Epithelial cell of proximal tubule (primary cell): ENCODE data around the gene RABGAP1L. TPM values are rescaled to one million over a fixed set of nuclear protein-coding genes. Genes with fewer than 3 reads are reported as not detected.

Source experiments
- DNase-seq: peaks from one replicate; pipeline ENCODE4 v3.0.0-alpha.2; 2011; ENCODE audit warnings: low read depth
- H3K4me3 ChIP-seq: 2 replicates; pipeline ENCODE4 v1.5.1; 2011; ENCODE audit warnings: low read depth, mild to moderate bottlenecking, low read length
- total RNA-seq: library from RNA; depleted of rRNA; stranded (reverse); fragments of >200 nt; gene quantifications from 2 replicates; pipeline ENCODE4 v1.2.3, GENCODE V29; 2015
- TF ChIP-seq, protein P1 (sequence below): conservative IDR thresholded peaks from 2 replicates; pipeline ENCODE4 v1.5.1; 2012; ENCODE audit warnings: low read depth, mild to moderate bottlenecking, low read length

The RABGAP1L gene
- total RNA-seq, 1 donor from 2014 or later: 16.3 TPM

DNA sequence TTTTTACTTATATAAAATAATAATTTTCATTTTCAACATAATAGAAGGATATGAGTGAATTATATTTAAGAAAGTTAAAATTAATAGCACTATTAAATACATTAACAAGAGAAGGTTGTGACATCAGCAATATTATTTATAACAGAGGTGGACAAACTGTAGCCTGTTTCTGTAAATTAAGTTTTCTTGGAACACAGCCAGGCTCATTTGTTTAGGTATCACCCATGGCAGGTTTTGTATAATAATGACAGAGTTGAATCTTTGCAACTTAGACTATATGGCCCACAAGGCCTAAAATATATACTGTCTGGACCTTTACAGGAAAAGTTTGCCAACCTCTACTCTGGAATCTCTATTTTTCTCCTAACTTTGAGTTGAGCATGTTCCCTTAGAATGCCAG is 797.7 kb downstream of the RABGAP1L start:
- no peak overlapping the region for H3K4me3 ChIP-seq
- no peak for DNase-seq
- TF ChIP-seq, protein P1, sequence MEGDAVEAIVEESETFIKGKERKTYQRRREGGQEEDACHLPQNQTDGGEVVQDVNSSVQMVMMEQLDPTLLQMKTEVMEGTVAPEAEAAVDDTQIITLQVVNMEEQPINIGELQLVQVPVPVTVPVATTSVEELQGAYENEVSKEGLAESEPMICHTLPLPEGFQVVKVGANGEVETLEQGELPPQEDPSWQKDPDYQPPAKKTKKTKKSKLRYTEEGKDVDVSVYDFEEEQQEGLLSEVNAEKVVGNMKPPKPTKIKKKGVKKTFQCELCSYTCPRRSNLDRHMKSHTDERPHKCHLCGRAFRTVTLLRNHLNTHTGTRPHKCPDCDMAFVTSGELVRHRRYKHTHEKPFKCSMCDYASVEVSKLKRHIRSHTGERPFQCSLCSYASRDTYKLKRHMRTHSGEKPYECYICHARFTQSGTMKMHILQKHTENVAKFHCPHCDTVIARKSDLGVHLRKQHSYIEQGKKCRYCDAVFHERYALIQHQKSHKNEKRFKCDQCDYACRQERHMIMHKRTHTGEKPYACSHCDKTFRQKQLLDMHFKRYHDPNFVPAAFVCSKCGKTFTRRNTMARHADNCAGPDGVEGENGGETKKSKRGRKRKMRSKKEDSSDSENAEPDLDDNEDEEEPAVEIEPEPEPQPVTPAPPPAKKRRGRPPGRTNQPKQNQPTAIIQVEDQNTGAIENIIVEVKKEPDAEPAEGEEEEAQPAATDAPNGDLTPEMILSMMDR: no peak

DNA sequence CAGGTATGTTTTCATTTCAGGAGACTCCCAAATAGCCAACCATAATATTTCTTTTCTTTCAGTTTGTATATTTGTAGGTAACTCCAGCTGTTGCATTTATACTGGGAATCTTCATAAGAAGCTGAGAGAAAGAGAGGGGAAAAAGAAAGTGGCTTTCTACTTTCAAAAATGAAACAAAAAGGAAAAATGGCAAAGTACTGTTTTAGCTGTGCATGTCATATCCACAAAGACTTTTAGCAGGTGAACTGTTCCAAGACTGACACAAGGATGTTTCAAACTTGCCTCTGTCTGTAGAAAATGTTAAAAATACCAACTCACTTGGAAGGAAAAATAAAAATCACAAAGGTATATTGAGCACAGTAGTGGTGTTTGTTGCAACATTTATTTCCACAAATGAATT is 798.5 kb downstream of the RABGAP1L start:
- TF ChIP-seq, protein P1: no peak
- DNase-seq: no peak
- no peak overlapping the region for H3K4me3 ChIP-seq

DNA sequence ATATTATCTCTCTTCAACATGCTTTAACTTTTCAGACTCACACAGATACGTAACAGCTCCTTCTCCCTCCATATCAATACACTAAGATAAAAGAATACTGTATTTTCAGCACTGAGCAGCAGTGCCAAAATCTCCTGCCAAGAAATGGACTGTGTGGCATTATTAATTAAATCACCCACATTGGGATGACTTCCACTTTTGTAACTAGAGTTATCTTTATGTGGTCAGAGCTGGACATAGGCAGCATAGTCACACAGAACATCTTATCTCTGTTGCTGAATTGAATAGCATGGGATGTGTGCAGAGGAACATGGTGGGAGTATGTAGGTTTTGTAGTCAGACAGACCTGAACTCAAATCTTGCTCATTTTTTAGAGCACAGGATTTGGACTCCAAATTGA is 799.1 kb downstream of the RABGAP1L start:
- TF ChIP-seq, protein P1: no peak
- no peak overlapping the region for H3K4me3 ChIP-seq
- no peak for DNase-seq

DNA sequence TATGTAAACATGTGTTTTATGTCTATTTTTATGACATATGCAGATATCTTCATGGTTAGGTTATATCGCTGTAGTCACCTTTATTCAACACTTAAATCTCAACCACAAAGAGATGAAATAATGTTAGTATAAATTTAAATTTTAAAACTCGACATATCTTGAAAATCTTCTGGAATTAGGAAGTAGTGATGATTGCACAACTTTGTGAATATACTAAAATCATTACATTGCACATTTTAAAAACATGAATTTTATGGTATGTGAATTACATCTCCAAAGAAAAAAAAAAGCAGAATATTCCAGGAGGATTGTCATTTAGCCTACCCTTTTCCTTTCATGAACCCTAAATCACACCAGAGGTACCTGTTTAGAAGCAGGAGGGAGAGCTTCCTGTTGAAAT is 801.0 kb downstream of the RABGAP1L start:
- TF ChIP-seq, protein P1: no peak
- no peak for DNase-seq
- H3K4me3 ChIP-seq: no peak overlapping the region

DNA sequence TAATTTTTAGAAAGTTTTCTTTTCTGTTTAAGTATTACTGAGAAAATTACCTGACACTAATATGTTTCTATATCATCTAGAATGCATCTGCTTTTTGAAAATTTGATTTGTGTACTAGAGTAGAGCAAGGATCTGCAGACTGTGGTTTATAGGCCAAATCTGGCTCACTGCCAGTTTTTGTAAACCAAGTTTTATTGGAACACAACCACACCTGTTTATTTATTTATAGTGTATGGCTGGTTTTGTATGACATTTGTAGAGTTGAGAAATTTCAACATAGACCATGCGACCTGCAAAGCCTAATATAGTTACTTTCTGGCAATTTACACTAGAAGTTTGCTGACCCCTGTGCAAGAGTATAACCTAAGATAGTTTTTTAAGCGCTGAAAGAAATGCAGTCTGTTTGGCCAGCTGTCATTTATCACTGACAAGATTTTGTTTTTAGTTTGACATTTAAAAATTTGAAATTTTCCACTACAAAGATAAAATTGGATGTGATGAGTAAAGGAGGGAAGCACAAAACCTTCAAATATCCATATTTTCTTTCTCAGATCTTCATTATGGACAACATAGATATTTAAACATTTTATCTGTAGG is 804.3 kb downstream of the RABGAP1L start:
- no peak overlapping the region for H3K4me3 ChIP-seq
- no peak for DNase-seq
- TF ChIP-seq, protein P1: no peak

DNA sequence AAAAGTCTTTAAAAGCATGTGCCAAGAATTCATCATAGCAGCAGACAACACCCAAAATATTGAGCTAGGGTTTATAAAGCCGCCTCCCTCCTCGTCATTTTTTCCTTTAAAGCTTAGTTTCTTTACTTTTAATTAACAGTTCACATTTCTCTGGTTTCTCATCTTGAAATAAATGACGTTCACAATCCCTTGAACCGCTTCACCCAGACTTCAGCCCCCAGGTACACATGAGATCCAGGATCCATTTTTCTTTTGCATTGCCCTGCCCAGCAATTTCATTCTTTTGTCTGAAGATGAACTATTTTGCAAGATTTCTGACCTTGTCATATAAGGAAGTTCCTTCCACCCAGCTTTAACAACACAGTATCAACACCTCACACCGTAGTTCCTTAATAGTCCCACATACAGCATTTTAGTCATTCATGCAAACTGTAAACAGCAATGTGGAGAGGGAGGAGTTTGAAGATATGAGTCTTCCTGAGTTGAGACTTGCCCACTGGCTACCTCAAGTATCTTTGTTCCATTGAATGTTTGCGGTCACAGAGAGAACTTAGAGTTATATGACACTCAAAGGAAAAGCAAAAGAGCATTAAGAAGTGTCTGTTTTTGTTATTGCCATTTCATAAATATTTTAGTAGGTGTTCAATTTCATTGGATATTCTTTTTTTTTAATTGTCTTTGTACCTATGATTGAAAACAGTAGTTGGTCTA is 805.1 kb downstream of the RABGAP1L start:
- no peak overlapping the region for H3K4me3 ChIP-seq
- TF ChIP-seq, protein P1: no peak
- DNase-seq: no peak

DNA sequence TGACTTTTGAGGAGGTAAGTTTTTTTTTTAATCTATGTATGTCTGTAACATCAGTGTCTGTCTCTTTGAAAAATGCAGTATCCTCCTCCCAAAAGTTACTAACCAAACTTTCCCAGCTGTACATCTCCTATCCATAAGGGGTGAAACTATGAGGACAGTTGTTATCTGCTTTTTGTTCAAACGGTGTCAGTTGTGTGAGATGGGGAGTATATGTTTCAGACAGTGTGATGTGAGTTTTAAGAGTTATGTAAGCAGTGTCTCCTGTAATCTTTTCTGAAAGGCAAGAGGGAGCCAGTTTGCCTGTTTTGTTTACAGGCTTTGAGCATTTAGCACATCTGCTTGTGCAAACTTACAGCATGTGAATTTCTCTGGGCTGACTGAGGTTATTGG is 805.6 kb downstream of the RABGAP1L start:
- no peak overlapping the region for H3K4me3 ChIP-seq
- no peak for DNase-seq
- TF ChIP-seq, protein P1: no peak
